ENCODE measurements around the gene MIGA1.

Gene MIGA1

DNA sequence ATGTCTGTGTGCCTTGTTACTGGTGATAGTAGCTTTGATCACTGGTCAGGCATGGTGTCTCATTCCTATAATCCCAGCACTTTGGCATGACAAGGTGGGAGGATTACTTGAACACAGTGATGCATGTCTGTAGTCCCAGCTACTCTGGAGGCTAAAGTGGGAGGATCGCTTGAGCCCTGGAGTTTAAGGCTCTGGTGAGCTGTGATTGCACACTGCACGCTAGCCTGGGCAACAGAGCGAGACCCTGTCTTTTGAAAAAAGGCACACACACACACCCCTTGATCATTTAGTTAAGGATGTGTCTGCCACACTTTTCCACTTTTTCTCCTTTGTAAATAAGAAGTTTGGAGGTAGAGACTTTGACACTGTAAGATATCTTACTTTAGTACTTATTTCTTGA is 15.1 kb downstream of the MIGA1 start:
- Histone ChIP-seq H3K4me3 (ENCODE audit: low read length) (no peak overlapping the region), H3K4me1 (ENCODE audit: control insufficient read depth, low read length) (peaks cover 4% of the 10 kb centered on the region; the same call in 1 of the 2 replicates)

DNA sequence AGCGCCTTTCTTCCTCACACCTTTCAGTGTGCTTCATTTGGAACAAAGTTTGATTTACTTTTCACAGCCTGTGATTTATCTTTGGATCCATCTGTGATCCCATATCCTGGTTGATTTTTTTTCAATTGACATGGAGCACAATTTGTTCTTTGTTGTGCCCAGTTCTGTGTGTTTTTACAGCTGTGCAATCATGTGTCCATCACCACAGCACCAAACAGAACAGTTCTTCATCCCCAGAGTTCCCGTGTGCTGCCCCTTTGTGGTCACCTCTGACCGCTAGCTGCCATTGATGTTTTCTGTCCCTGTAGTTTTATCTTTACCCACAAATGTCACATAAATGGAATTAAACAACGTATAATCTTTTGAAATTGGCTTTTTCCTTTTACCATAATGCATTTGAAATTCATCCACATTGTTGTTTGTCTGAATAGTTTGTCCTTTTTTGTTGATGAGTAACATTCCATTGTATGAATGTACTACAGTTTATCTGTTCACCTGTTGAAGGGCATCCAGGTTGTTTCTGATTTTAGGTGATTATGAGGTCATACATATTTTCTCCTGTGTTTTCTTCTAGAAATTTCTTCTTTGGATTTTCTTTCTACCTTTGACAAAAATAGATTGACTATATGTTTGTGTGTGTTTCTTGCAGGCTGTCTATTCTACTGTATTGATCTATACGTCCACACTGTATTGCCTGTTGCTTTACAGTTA is 17.4 kb downstream of the MIGA1 start:
- Histone ChIP-seq H3F3A (ENCODE audit: control insufficient read depth, insufficient read depth) (no peaks in the 10 kb centered on the region), H3K9me3 (ENCODE audit: control insufficient read depth, insufficient read depth, low read length) (no peaks in the 10 kb centered on the region), H3K4me1 (ENCODE audit: control insufficient read depth, low read length) (peaks cover 4% of the 10 kb centered on the region; the same call in 1 of the 2 replicates), H3K36me3 (ENCODE audit: control insufficient read depth, low read length) (peaks cover 18% of the 10 kb centered on the region), H3K4me2 (ENCODE audit: low read length) (no peak overlapping the region), H4K20me1 (ENCODE audit: control insufficient read depth, insufficient read depth, low read depth, low read length) (no peaks in the 10 kb centered on the region), H3K79me2 (ENCODE audit: control insufficient read depth, low read length) (peaks cover 4% of the 10 kb centered on the region; the same call in 1 of the 2 replicates), H3K27me3 (ENCODE audit: control insufficient read depth, low read length) (no peaks in the 10 kb centered on the region), H3K27ac (ENCODE audit: low read depth, low read length) (no peak overlapping the region), H3K4me3 (ENCODE audit: low read length) (no peak overlapping the region), H3K9me2 (replicated peaks; ENCODE audit: control insufficient read depth, low read length) (no peaks in the 10 kb centered on the region)
- TF ChIP-seq EZH2phosphoT487 (IDR thresholded peaks at IDR 0.05; ENCODE audit: borderline replicate concordance, low read length): no peak
- TF ChIP-seq, protein P1, sequence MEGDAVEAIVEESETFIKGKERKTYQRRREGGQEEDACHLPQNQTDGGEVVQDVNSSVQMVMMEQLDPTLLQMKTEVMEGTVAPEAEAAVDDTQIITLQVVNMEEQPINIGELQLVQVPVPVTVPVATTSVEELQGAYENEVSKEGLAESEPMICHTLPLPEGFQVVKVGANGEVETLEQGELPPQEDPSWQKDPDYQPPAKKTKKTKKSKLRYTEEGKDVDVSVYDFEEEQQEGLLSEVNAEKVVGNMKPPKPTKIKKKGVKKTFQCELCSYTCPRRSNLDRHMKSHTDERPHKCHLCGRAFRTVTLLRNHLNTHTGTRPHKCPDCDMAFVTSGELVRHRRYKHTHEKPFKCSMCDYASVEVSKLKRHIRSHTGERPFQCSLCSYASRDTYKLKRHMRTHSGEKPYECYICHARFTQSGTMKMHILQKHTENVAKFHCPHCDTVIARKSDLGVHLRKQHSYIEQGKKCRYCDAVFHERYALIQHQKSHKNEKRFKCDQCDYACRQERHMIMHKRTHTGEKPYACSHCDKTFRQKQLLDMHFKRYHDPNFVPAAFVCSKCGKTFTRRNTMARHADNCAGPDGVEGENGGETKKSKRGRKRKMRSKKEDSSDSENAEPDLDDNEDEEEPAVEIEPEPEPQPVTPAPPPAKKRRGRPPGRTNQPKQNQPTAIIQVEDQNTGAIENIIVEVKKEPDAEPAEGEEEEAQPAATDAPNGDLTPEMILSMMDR (IDR thresholded peaks at IDR 0.05; ENCODE audit: low read depth, low read length, poor library complexity, severe bottlenecking): no peak

More for the DNA sequence above, 15.1 kb downstream of the MIGA1 start:
- no peaks in the 10 kb centered on the region for H3K9me3 ChIP-seq (ENCODE audit: control insufficient read depth, insufficient read depth, low read length)
- H4K20me1 ChIP-seq (ENCODE audit: control insufficient read depth, insufficient read depth, low read depth, low read length): no peaks in the 10 kb centered on the region
- H3F3A ChIP-seq (ENCODE audit: control insufficient read depth, insufficient read depth): no peaks in the 10 kb centered on the region
- no peak overlapping the region for H3K4me2 ChIP-seq (ENCODE audit: low read length)
- H3K9me2 ChIP-seq (replicated peaks; ENCODE audit: control insufficient read depth, low read length): no peaks in the 10 kb centered on the region
- TF ChIP-seq, protein P1 (IDR thresholded peaks at IDR 0.05; ENCODE audit: low read depth, low read length, poor library complexity, severe bottlenecking): no peak
- TF ChIP-seq EZH2phosphoT487 (IDR thresholded peaks at IDR 0.05; ENCODE audit: borderline replicate concordance, low read length): no peak
- no peaks in the 10 kb centered on the region for H3K27me3 ChIP-seq (ENCODE audit: control insufficient read depth, low read length)
- peaks cover 4% of the 10 kb centered on the region; the same call in 1 of the 2 replicates for H3K79me2 ChIP-seq (ENCODE audit: control insufficient read depth, low read length)
- peaks cover 14% of the 10 kb centered on the region for H3K36me3 ChIP-seq (ENCODE audit: control insufficient read depth, low read length)
- no peak overlapping the region for H3K27ac ChIP-seq (ENCODE audit: low read depth, low read length)

DNA sequence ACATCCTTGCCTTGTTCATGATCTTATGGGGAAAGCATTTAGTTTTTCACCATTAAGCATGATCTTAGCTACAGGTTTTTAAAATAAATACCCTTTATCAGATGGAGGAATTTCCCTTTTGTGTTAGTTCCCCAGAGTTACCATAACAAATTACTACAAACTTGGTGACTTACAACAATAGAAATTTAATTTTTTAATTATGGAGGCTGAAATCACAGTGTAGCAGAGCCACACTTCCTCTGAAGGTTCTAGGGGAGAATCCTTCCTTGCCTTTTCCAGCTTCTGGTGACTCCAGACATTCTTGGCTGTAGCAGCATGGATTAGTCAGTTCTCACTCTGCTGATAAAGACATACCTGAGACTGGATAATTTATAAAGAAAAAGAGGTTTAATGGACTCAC is 18.5 kb downstream of the MIGA1 start:
- Histone ChIP-seq H3K27ac (ENCODE audit: low read depth, low read length) (no peak overlapping the region), H3K36me3 (ENCODE audit: control insufficient read depth, low read length) (peaks cover 25% of the 10 kb centered on the region), H3K9me3 (ENCODE audit: control insufficient read depth, insufficient read depth, low read length) (no peaks in the 10 kb centered on the region), H3K9me2 (replicated peaks; ENCODE audit: control insufficient read depth, low read length) (no peaks in the 10 kb centered on the region), H3K27me3 (ENCODE audit: control insufficient read depth, low read length) (no peaks in the 10 kb centered on the region), H3F3A (ENCODE audit: control insufficient read depth, insufficient read depth) (no peaks in the 10 kb centered on the region), H3K4me2 (ENCODE audit: low read length) (no peak overlapping the region), H3K4me1 (ENCODE audit: control insufficient read depth, low read length) (no peaks in the 10 kb centered on the region), H3K4me3 (ENCODE audit: low read length) (no peak overlapping the region), H4K20me1 (ENCODE audit: control insufficient read depth, insufficient read depth, low read depth, low read length) (no peaks in the 10 kb centered on the region), H3K79me2 (ENCODE audit: control insufficient read depth, low read length) (peaks cover 4% of the 10 kb centered on the region; the same call in 1 of the 2 replicates)
- TF ChIP-seq EZH2phosphoT487 (IDR thresholded peaks at IDR 0.05; ENCODE audit: borderline replicate concordance, low read length): no peak
- TF ChIP-seq, protein P1 (IDR thresholded peaks at IDR 0.05; ENCODE audit: low read depth, low read length, poor library complexity, severe bottlenecking): no peak
